GM18868 (cell line): ENCODE measurements around the gene LMF2.
"Not testable (repeated sequence)": the region's sequence is repeated elsewhere in the genome, so short reads cannot be mapped to it uniquely, and the experiment has no call there.

Source experiments
- ATAC-seq: cut with Tn5 transposase; IDR thresholded peaks from one replicate; pipeline ENCODE4 v1.9.1; 2021; ENCODE audit warnings: mild to moderate bottlenecking, moderate library complexity; ENCODE audit not compliant: unreplicated experiment

The LMF2 gene

DNA sequence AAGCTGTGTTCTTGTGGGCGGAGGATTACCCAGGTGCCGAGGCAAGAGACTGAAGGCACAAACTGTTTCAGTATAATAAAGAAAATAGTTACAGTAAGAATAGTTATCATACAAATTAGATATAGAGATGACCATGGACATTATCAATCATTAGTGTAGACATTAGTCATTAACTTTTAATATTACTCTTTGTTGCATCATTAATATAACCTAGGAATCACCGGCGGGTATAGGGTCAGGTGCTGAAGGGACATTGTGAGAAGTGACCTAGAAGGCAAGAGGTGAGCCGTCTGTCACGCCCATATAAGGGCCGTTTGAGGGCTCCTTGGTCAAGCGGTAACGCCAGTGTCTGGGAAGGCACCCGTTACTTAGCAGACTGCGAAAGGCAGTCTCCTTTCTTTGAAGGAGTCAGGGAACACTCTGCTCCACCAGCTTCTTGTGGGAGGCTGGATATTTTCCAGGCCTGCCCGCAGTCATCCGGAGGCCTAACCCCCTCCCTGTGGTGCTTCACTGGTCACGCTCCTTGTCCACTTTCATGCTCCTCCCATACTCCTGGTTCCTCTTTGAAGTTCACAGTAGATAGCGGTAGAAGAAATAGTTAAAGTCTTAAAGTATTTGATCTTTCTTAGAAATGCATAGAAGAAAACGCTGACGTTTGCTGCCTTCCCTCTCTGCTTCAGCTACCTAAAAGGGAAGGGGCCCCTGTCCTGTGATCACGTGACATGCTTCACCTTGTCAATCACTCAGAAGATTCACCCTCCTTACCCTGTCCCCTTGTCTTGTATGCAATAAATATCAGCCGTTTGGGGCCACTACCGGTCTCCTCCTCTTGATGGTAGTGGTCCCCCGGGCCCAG, 26.6 kb upstream of the LMF2 start:
- ATAC-seq = not testable (repeated sequence)

DNA sequence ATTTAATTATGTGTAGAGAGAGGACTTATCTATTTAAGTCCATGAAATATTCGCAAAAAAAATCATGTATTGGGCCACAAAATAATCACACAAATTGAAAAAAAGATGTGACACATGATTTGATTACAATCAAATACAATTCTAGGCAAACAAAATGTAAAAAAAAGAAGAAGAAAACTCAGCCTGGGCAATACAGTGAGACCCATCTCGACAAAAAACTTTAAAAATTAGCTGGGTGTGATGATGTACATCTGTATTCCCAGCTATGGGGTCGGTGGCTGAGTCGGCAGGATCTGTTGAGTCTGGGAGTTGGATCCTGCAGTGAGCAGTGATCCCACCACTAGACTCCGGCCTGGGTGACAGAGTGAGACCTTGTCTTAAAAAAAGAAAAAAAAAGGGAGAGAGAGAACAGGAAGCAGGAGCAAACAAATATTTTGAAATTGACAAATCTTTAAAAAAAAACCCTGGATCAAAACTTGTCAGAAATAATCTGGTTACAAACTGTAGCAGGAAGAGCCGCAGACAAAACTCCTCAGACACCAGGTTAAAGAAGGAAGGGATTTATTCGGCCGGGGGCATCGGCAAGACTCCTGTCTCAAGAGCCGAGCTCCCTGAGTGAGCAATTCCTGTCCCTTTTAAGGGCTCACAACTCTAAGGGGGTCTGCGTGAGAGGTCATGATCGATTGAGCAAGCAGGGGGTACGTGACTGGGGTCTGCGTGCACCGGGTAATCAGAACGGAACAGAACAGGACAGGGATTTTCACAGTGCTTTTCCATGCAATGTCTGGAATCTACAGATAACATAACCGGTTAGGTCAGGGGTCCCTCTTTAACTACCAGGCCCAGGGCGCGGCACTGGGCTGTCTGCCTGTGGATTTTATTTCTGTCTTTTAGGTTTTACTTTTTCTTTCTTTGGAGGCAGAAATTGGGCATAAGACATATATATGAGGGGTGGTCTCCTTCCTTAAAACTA, 25.6 kb upstream of the LMF2 start:
- ATAC-seq = no peak

- ATAC-seq = no peak
Observed at GRCh38 chr22:50531962-50532674, 24.6 kb upstream of the LMF2 start.

- no peak for ATAC-seq
Observed at GRCh38 chr22:50531546-50531961, 24.1 kb upstream of the LMF2 start.

GRCh38 chr22:50530877-50531545, 23.5 kb upstream of the LMF2 start:
- no peak for ATAC-seq

- ATAC-seq = no peak
Observed at GRCh38 chr22:50530580-50530876, 23.0 kb upstream of the LMF2 start.

- ATAC-seq = peak; percentile 20
Observed at GRCh38 chr22:50529897-50530579, 22.5 kb upstream of the LMF2 start, which contains the start of gene TYMP. TSS of gene TYMP (minus strand) at chr22:50530012. CDS start at chr22:50529709, 303 bp downstream.

GRCh38 chr22:50529416-50529896, 22.0 kb upstream of the LMF2 start:
- ATAC-seq = no peak

DNA sequence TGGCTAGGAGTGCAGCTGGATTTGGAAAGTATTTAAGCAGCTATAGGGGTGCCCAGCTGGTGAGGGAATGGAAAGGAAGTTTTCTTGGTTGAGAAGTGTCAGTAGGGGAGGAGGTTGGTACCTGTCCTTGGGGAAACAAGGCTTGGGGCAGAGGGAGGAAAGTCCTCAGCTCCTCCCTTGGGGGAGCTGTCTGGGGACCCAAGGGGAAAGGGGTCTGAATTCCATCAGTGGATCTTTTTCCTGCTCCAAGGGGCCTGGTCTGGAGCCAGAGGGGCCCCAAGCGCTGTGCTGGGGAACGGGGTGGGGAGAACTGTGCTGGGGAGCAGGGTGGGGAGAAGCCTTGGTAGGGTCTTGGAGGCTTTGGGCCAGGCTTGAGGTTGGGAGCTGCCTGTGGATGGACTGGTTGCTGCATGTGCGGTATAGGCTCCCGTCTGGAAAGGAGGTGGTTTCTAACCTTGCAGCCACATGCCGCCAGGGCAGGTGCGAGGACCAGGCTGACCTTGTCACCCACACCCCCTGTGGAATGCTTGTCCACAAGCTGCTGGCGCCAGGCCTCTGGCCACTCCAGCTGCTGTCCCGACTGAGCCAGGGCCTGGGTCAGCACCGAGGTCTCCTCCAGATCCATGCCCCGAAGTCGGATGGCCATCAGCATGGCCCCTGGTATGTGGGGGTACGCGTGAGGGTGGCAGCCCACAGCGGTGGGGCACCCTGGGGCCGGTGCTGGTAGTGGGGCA, 21.3 kb upstream of the LMF2 start:
- no peak for ATAC-seq

- no peak for ATAC-seq
Observed at GRCh38 chr22:50527921-50528681, 20.6 kb upstream of the LMF2 start.

DNA sequence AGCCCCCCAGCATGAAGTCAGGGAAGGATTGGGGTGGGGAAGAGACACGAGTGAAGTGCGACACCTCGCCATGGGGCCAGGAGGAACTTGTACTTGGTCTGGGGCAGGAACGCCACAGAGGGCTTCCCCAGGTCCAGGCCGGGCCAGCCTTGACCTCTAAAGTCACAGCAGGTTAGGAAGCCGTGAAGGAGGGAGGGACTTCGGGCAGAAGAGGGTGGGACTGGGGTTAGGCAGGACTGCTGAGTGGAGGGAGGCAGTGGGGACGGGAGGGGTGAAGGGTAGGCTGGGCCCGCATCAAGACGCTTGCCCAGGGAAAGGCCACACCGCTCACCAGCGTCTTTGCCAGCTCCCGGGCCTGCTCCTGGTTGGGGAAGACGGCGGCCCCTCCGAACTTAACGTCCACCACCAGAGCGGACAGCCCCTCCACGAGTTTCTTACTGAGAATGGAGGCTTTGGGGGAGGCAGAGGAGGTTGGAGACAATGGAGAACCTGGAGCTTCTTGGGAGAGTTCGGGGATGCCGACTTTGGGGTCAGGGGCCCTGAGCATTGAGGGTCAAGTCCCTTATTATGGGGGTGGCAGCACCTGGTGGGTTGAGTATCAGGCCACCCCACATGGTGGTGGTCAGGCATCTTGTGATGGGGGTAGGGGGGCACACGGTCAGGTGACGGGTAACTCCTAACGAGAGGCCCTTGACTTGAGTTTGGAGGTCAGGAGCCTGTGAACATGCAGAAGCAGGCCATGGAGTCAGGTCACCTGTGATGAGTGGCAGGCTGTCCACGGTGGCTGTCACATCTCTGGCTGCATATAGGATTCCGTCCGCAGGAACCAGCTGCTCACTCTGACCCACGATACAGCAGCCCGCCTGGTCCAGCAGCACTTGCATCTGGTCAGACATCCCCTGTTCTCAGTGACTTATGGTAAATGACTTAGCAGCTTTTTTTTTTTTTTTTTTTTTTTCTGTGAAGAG, 19.6 kb upstream of the LMF2 start:
- ATAC-seq = no peak

DNA sequence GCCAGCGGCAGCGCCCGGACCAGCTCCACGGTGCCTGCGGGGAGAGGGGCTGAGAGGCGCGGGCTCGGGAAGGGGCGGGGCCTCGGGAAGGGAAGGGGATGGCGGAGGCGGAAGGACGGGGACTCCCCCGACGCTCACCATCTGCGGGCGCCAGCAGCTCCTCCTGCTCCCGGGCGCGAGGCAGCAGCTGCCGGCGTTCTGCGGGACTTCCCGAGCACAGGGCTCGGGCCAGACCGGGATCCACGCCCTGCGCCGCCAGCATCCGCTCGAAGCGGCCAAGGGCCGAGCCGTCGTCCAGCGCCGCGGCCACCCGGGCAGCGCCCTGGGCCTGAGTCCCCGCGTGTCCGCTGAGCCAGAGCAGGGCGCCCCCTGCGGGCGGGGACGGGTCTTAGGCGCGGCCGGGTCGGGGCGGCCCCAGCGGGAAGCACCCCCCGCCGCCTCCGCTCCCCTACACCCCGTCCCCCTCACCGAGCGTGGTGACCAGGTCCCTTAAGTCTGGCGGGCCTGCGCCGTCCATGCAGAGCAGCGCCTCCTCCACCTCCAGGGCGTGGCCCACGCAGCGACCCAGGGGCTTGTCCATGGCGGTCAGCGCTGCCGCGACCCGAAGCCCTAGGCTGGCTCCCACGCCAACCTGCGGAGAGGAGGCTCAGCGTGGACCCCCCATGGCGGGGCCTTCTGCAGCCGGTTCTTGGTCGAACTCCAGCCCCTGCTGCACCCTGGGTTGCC, 18.8 kb upstream of the LMF2 start:
- ATAC-seq = peak; percentile 27

GRCh38 chr22:50525858-50526107, 18.3 kb upstream of the LMF2 start:
- ATAC-seq = no peak

GRCh38 chr22:50525104-50525857, 17.8 kb upstream of the LMF2 start, which contains the start of gene SCO2:
TSS of gene SCO2 (minus strand) at chr22:50525598. CDS start at chr22:50524411, 1,187 bp downstream.
- ATAC-seq = peak; percentile 45

DNA sequence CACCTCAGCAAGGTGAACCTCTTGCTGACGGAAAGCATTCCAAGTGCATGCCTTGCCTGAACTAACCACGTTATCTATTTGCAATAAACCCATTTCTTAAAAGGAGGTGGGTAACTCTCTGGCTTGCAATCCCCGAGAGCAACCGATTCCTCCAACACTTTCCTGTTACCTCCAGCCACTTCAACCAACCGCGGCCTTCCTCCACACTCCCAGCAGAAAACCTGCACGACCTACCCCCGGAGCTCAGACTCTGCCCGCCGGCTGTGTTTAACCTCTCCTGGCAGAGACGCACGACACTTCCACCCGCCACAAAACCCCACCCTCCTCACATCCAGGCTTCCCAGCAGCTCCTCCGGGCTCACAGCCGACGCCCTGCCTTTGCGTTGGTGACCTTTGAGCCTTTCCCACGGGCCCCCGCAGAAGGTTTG, 17.2 kb upstream of the LMF2 start:
- ATAC-seq = no peak
